AG09309 (cell line): Measurements from ENCODE around the gene NDUFA13.

Experiments
- DNase-seq: peaks from one replicate; pipeline ENCODE4 v3.0.0-alpha.2; 2010; ENCODE audit warnings: low read depth
- H3K4me3 ChIP-seq: 2 replicates; pipeline ENCODE4 v1.5.1; 2011; ENCODE audit warnings: mild to moderate bottlenecking, low read depth, low read length, moderate library complexity; ENCODE audit not compliant: control insufficient read depth
- TF ChIP-seq, protein P1 (sequence below): IDR thresholded peaks from 2 replicates; pipeline ENCODE4 v1.5.1; 2011; ENCODE audit warnings: mild to moderate bottlenecking, low read depth, low read length, inconsistent platforms; ENCODE audit not compliant: insufficient read depth, control insufficient read depth; ENCODE audit errors: missing control alignments

The NDUFA13 gene

GRCh38 chr19:19513682-19514081, 2.3 kb upstream of the NDUFA13 start:
- TF ChIP-seq, protein P1, sequence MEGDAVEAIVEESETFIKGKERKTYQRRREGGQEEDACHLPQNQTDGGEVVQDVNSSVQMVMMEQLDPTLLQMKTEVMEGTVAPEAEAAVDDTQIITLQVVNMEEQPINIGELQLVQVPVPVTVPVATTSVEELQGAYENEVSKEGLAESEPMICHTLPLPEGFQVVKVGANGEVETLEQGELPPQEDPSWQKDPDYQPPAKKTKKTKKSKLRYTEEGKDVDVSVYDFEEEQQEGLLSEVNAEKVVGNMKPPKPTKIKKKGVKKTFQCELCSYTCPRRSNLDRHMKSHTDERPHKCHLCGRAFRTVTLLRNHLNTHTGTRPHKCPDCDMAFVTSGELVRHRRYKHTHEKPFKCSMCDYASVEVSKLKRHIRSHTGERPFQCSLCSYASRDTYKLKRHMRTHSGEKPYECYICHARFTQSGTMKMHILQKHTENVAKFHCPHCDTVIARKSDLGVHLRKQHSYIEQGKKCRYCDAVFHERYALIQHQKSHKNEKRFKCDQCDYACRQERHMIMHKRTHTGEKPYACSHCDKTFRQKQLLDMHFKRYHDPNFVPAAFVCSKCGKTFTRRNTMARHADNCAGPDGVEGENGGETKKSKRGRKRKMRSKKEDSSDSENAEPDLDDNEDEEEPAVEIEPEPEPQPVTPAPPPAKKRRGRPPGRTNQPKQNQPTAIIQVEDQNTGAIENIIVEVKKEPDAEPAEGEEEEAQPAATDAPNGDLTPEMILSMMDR = no peak
- H3K4me3 ChIP-seq = no peak overlapping the region
- no peak for DNase-seq

DNA sequence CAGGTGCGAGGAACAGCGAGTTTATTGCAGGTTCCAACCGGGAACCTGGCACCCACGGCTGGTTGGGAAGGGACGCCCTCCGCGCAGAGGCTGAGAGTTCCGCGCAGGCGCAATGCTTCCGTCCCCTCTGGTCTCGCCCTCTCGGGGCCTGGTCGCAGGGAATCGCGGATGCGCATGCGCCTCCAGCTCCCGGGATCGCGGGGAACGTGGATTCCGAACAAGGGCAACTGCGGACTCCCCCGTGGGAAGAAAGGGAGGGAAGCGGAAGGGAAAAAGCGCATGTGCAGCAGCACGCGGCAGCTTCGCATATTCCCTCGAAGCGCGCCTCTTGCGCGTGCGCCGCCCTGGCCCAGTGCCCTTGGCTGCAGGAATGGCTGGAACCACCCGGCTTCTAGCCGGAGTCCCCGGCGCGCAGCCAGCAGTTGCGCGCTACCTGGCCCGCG, 1.8 kb upstream of the NDUFA13 start:
- H3K4me3 ChIP-seq = no peak overlapping the region
- no peak for DNase-seq
- TF ChIP-seq, protein P1 = no peak

DNA sequence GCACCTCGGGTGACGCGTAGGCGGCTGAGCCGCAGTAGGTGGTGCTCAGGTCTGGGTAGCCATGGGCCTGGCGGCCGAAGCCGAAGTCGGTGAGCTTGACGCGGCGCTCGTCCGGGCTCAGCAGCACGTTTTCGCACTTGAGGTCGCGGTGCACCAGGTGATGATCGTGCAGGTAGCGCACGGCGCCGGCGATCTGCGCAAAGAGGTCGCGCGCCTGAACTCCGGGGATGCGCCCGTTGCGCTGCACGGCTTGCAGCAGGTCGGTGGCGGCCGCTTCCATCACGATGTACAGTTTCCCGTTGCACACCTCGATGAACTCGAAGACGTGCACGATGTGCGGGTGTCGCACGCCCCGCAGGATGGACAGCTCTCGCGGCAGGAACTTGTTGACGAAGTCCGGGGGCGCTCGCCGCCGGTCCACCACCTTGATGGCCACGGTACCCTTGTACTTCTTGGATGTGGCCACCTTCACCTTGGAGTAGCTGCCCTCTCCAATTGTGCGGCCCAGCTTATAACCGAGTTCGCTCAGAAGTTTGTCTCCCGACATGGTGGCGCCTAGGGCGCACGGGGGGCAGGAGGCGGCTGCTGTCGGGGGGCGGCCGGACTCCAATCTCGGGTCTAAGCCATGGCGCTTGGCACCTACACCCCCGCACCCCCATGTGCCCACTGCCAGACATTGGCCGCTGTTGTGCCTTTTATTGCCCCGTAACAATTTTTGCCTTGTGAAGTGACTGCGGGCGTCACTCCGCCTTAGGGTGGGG, 964 bp upstream of the NDUFA13 start, which contains the start of gene TSSK6:
TSSK6 (minus strand) TSS at position 668 of the 761 bp plus-strand sequence; CDS start at position 547, 121 bp downstream.
- TF ChIP-seq, protein P1 = no peak
- H3K4me3 ChIP-seq = peak within 1 kb of the TSS; percentile 87
- no peak for DNase-seq

GRCh38 chr19:19517235-19517619, 1.2 kb downstream of the NDUFA13 start:
- DNase-seq = no peak
- H3K4me3 ChIP-seq = no peak overlapping the region
- TF ChIP-seq, protein P1 = no peak

- DNase-seq = no peak
- no peak overlapping the region for H3K4me3 ChIP-seq
- TF ChIP-seq, protein P1 = no peak
Observed at GRCh38 chr19:19520989-19521388, 5.0 kb downstream of the NDUFA13 start.

DNA sequence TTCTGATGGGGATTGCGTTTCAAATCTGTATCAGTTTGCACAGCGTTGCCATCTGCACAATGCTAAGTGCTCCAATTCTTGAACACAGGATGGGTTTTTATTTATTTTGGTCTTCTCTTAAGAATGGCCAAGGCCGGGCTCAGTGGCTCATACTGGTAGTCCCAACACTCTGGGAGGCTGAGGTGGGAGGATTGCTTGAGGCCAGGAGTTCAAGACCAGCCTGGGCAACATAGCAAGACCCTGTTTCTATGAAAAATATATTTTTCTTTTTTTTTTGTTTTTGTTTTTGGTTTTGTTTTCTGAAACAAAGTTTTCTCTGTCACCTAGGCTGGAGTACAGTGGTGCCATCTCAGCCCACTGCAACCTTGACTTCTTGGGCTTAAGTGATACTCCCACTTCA, 7.2 kb downstream of the NDUFA13 start:
- H3K4me3 ChIP-seq = no peak overlapping the region
- DNase-seq = no peak
- TF ChIP-seq, protein P1 = no peak

DNA sequence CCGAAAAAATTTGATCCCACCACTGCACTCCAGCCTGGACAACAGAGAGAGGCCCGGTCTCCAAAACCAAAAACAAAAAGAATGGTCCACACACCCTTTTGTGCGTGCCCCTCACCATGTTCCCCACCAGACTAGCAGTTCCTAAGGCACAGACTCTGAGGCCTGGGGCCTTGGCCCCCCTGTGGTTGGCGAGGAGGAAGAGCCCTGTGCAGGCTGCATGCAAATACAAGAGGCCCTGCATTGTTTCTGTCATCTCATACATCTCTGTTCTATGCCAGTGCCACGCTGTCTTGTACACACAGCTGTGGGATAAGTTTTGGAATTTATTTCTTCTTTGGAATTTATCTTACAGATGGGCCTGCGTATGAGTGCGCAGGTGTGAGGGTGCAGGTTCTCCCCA, 8.0 kb downstream of the NDUFA13 start:
- TF ChIP-seq, protein P1 = no peak
- DNase-seq = no peak
- no peak overlapping the region for H3K4me3 ChIP-seq
